ENCODE results near the gene RBM5.

RBM5 gene

DNA sequence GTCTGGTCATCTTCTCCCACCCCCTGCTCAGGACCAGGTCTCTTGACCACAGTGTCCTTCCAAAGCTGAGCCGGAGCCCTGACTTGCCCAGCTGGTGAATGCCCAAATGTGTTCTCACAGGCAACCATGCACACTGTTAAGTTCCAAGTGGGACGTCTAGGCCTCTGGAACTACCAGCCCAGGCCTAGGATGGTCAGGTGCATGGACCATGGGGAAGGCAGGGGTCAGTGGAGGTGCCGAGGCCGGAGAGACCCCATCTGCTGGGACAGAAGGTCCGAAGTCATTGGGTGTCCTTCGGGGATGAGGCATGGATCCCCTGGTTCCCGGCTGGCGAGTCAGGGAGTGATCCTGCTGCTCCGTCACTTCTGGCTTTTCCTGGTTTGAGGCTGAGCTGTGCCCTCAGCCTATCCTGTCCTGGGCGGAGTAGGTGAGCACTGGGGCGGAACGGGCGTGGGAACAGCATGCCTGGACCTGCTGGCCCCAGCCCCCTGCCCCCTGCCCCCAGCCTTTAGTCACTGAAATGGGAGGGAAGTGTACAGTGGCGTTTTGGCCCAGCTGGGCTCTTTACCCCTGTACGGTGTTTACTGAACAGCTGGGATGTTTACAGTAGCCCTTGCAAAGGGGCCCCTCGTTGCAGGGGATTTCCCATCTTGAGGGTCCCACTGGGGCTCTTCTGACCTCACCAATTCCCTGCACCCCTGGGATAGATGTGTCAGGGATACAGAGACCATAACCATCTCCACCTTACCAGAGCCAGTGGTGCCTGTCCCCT lies 78.5 kb downstream of the RBM5 start:
- Histone ChIP-seq H3K4me3 (ENCODE audit: insufficient read depth, low read depth, low read length) (no peak overlapping the region), H3K9me3 (ENCODE audit: control insufficient read depth, low read length) (no peaks in the 10 kb centered on the region), H3K27ac (ENCODE audit: insufficient read depth, low read depth, low read length, poor library complexity, severe bottlenecking) (peak overlapping the region; percentile 76), H3K36me3 (ENCODE audit: control insufficient read depth, insufficient read depth, low read length) (no peaks in the 10 kb centered on the region), H3K27me3 (ENCODE audit: control insufficient read depth, insufficient read depth, low read length, poor library complexity, severe bottlenecking) (no peaks in the 10 kb centered on the region), H3K4me1 (ENCODE audit: control insufficient read depth, insufficient read depth, low read length) (peaks cover 66% of the 10 kb centered on the region)
- WGBS, 2 experiments, result 78 to 79% methylated on average over 16 of the region's 16 CpGs

GRCh38 chr3:50167841-50168209 lies 79.1 kb downstream of the RBM5 start:
- Histone ChIP-seq H3K36me3 (ENCODE audit: control insufficient read depth, insufficient read depth, low read length) (no peaks in the 10 kb centered on the region), H3K27me3 (ENCODE audit: control insufficient read depth, insufficient read depth, low read length, poor library complexity, severe bottlenecking) (no peaks in the 10 kb centered on the region), H3K4me3 (ENCODE audit: insufficient read depth, low read depth, low read length) (no peak overlapping the region), H3K9me3 (ENCODE audit: control insufficient read depth, low read length) (no peaks in the 10 kb centered on the region), H3K4me1 (ENCODE audit: control insufficient read depth, insufficient read depth, low read length) (peaks cover 66% of the 10 kb centered on the region), H3K27ac (ENCODE audit: insufficient read depth, low read depth, low read length, poor library complexity, severe bottlenecking) (peak overlapping the region; percentile 85)
- WGBS, 2 experiments, result 87 to 89% methylated on average over 7 of the region's 7 CpGs

DNA sequence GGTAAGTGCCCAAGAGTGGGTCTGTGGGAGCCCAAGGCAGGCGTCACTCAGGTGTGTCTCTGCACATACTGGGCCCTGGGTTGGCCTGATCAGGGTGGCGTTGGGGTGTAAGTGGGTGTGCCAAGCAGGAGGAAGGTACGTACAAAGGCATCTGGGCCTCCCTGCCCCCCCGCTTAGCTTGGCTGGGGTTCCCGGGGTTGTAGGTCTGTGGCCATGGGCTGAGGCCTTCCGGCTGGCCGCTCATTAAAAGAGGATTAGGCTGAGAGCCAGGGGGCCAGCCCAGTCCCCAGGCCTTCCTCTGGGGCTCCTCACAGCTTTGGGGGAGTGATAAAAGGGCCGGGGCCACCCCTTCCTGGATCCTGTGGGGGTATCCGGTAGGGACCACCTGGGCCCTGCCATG lies 79.7 kb downstream of the RBM5 start:
- Histone ChIP-seq H3K27me3 (ENCODE audit: control insufficient read depth, insufficient read depth, low read length, poor library complexity, severe bottlenecking) (no peaks in the 10 kb centered on the region), H3K36me3 (ENCODE audit: control insufficient read depth, insufficient read depth, low read length) (no peaks in the 10 kb centered on the region), H3K9me3 (ENCODE audit: control insufficient read depth, low read length) (no peaks in the 10 kb centered on the region), H3K4me3 (ENCODE audit: insufficient read depth, low read depth, low read length) (no peak overlapping the region), H3K4me1 (ENCODE audit: control insufficient read depth, insufficient read depth, low read length) (peaks cover 66% of the 10 kb centered on the region), H3K27ac (ENCODE audit: insufficient read depth, low read depth, low read length, poor library complexity, severe bottlenecking) (peak overlapping the region; percentile 85)
- 57 to 64% methylated on average over 9 of the region's 9 CpGs for WGBS, 2 experiments
